WTC11 (cell line): ENCODE results near the gene GYS1. TPM values are rescaled to one million over a fixed set of nuclear protein-coding genes. Genes with fewer than 3 reads are reported as not detected.

Source experiments
- ATAC-seq: fragments of 200-7000 bp; cut with Tn5 transposase; 2 replicates; pipeline ENCODE4 v1.10.0; 2021; ENCODE audit warnings: mild to moderate bottlenecking, moderate library complexity
- CTCF ChIA-PET: fragments of 300-600 bp; sonication (Branson Sonifier 250); formaldehyde crosslinking; loops from one replicate; lab custom pipeline; 2021; ENCODE audit warnings: antibody characterized with exemption; lab: Charles Lee
- POLR2A ChIA-PET: fragments of 350-600 bp; sonication (Branson Sonifier 250); formaldehyde crosslinking; loops from one replicate; lab custom pipeline; 2021; ENCODE audit warnings: antibody characterized with exemption; lab: Charles Lee
- DNase-seq: peaks from one replicate; pipeline ENCODE4 v3.0.0; 2021; ENCODE audit warnings: low spot score
- H3K27ac Mint-ChIP-seq: 2 replicates; pipeline ENCODE4 v1.8.0; 2021; ENCODE audit warnings: mixed read lengths
- H3K27me3 Mint-ChIP-seq: 2 replicates; pipeline ENCODE4 v1.8.0; 2021; ENCODE audit warnings: low read depth, mild to moderate bottlenecking, moderate library complexity, mixed read lengths
- H3K36me3 Mint-ChIP-seq: 2 replicates; pipeline ENCODE4 v1.8.0; 2021; ENCODE audit warnings: mixed read lengths
- H3K4me1 Mint-ChIP-seq: 2 replicates; pipeline ENCODE4 v1.8.0; 2022; ENCODE audit warnings: mixed read lengths
- H3K4me3 Mint-ChIP-seq: 2 replicates; pipeline ENCODE4 v1.8.0; 2021; ENCODE audit warnings: mild to moderate bottlenecking, moderate library complexity, mixed read lengths
- H3K9me3 Mint-ChIP-seq: 2 replicates; pipeline ENCODE4 v1.8.0; 2021; ENCODE audit warnings: mixed read lengths
- ATF2 ChIP-seq: sonication (generic); formaldehyde crosslinking; IDR thresholded peaks from 2 replicates; pipeline ENCODE4 v1.8.1; 2022; ENCODE audit warnings: low read depth, missing genetic modification reagents, borderline replicate concordance
- ATF3 ChIP-seq: sonication (generic); formaldehyde crosslinking; conservative IDR thresholded peaks from 2 replicates; pipeline ENCODE4 v1.8.1; 2022; ENCODE audit warnings: mild to moderate bottlenecking, missing genetic modification reagents
- CDX4 ChIP-seq: fragments of 250-450 bp; sonication (Bioruptor Pico); IDR thresholded peaks from 2 replicates; pipeline ENCODE4 v1.9.0; 2021; ENCODE audit warnings: moderate library complexity, mild to moderate bottlenecking, inconsistent platforms, borderline replicate concordance
- CREM ChIP-seq: sonication (generic); formaldehyde crosslinking; IDR thresholded peaks from 2 replicates; pipeline ENCODE4 v1.8.1; 2022; ENCODE audit warnings: mild to moderate bottlenecking, missing genetic modification reagents, moderate library complexity
- CTCF ChIP-seq: fragments of 200-600 bp; IDR thresholded peaks from 2 replicates; pipeline ENCODE4 v1.8.0; 2022; ENCODE audit warnings: antibody characterized with exemption
- FOXK1 ChIP-seq: sonication (generic); formaldehyde crosslinking; IDR thresholded peaks from 2 replicates; pipeline ENCODE4 v1.8.0; 2022; ENCODE audit warnings: mild to moderate bottlenecking, moderate library complexity, missing genetic modification reagents
- FOXP1 ChIP-seq: sonication (generic); formaldehyde crosslinking; IDR thresholded peaks from 2 replicates; pipeline ENCODE4 v1.8.0; 2022; ENCODE audit warnings: missing genetic modification reagents, mild to moderate bottlenecking, moderate library complexity, borderline replicate concordance
- HMGXB4 ChIP-seq: sonication (generic); formaldehyde crosslinking; IDR thresholded peaks from 2 replicates; pipeline ENCODE4 v1.8.1; 2023; ENCODE audit warnings: mild to moderate bottlenecking, moderate library complexity, missing genetic modification reagents
- IRF2 ChIP-seq: sonication (generic); formaldehyde crosslinking; IDR thresholded peaks from 2 replicates; pipeline ENCODE4 v1.8.0; 2022; ENCODE audit warnings: low read depth, missing genetic modification reagents, borderline replicate concordance
- MXD4 ChIP-seq: fragments of 250-450 bp; sonication (Bioruptor Pico); IDR thresholded peaks from 2 replicates; pipeline ENCODE4 v1.8.0; 2021; ENCODE audit warnings: mild to moderate bottlenecking, moderate library complexity, borderline replicate concordance
- PRDM15 ChIP-seq: sonication (generic); formaldehyde crosslinking; IDR thresholded peaks from 2 replicates; pipeline ENCODE4 v1.8.0; 2022; ENCODE audit warnings: missing genetic modification reagents
- PRRX2 ChIP-seq: fragments of 250-450 bp; sonication (Bioruptor Pico); IDR thresholded peaks from 2 replicates; pipeline ENCODE4 v1.8.0; 2021; ENCODE audit warnings: mild to moderate bottlenecking
- RELA ChIP-seq: sonication (generic); formaldehyde crosslinking; IDR thresholded peaks from 2 replicates; pipeline ENCODE4 v1.8.1; 2022; ENCODE audit warnings: missing genetic modification reagents, mild to moderate bottlenecking, borderline replicate concordance
- ZNF423 ChIP-seq: fragments of 250-450 bp; sonication (Bioruptor Pico); IDR thresholded peaks from 2 replicates; pipeline ENCODE4 v2.1.2; 2022; ENCODE audit warnings: mild to moderate bottlenecking, moderate library complexity
- total RNA-seq: library from RNA; stranded (reverse); gene quantifications from 3 replicates; pipeline ENCODE4 v1.2.3, GENCODE V29; 2021

GYS1 gene
- total RNA-seq, 1 experiment from 2014 or later = 52.0 TPM

- no peak for TF ChIP-seq RELA (CRISPR knock-in tag)
- TF ChIP-seq MXD4 (CRISPR knock-in tag) = no peak
- TF ChIP-seq ATF3 (CRISPR knock-in tag) = no peak
- no peak for TF ChIP-seq FOXP1 (CRISPR knock-in tag)
- no peak for TF ChIP-seq PRRX2 (CRISPR knock-in tag)
- no peak for TF ChIP-seq HMGXB4 (CRISPR knock-in tag)
- TF ChIP-seq IRF2 (CRISPR knock-in tag) = no peak
- TF ChIP-seq CREM (CRISPR knock-in tag) = no peak
- TF ChIP-seq ATF2 (CRISPR knock-in tag) = no peak
- TF ChIP-seq CDX4 = no peak
- TF ChIP-seq FOXK1 (CRISPR knock-in tag) = no peak
- no peak for TF ChIP-seq PRDM15
- TF ChIP-seq ZNF423 (CRISPR knock-in tag) = no peak
- no peak for TF ChIP-seq CTCF
- POLR2A ChIA-PET = interaction anchor here (0.5 to 1.2 kb wide), 7 partner anchors 23 to 163 kb away, joined by 3 to 10 read pairs (median 4); partner anchors contain the start of genes GYS1, NUCB1 and RUVBL2
- H3K27me3 Mint-ChIP-seq = no peaks in the 10 kb centered on the region
- ATAC-seq = no peak
- peaks cover 17% of the 10 kb centered on the region for H3K4me1 Mint-ChIP-seq
- CTCF ChIA-PET = interaction anchor here (0.5 to 2.6 kb wide), 75 partner anchors 9 to 468 kb away, joined by 3 to 60 read pairs (median 6); partner anchors contain the start of genes BAX, CA11, CGB2 and CGB7
- DNase-seq = no peak
- H3K36me3 Mint-ChIP-seq = peaks cover 59% of the 10 kb centered on the region
- no peak overlapping the region for H3K4me3 Mint-ChIP-seq
- H3K27ac Mint-ChIP-seq = no peak overlapping the region
- peaks cover 4% of the 10 kb centered on the region for H3K9me3 Mint-ChIP-seq
Measured at GRCh38 chr19:48970139-48970766, 22.9 kb downstream of the GYS1 start.
